Lung (tissue), 12 donors: Measurements from ENCODE around the gene IL36RN. TPM values are rescaled to one million over a fixed set of nuclear protein-coding genes. Genes with fewer than 3 reads are reported as not detected.

Experiments
- ATAC-seq: fragments of 200-7000 bp; cut with Tn5 transposase; one replicate; pipeline ENCODE4 v1.9.1; 2020; ENCODE audit warnings: moderate number of reproducible peaks; ENCODE audit not compliant: insufficient read depth, low FRiP score
- DNase-seq, 3 donors: peaks; one replicate each; pipeline ENCODE4 v3.0.0-alpha.2; 2013 to 2017
- H3K27ac ChIP-seq, 2 donors: one replicate each; pipeline ENCODE4 v1.5.1; 2013; ENCODE audit warnings: mild to moderate bottlenecking in 2 of 2, moderate library complexity in 2 of 2, control low read depth in 1 of 2, inconsistent platforms in 1 of 2, low read depth in 1 of 2, low read length in 1 of 2
- H3K27me3 ChIP-seq, 3 donors: one replicate each; pipeline ENCODE4 v1.5.1; 2013; ENCODE audit warnings: low read length in 2 of 3; ENCODE audit not compliant: control insufficient read depth in 3 of 3, insufficient read depth in 3 of 3
- H3K36me3 ChIP-seq, 4 donors: one replicate each; pipeline ENCODE4 v1.5.1; 2013; ENCODE audit warnings: low read length in 4 of 4, mild to moderate bottlenecking in 1 of 4, moderate library complexity in 1 of 4; ENCODE audit not compliant: control insufficient read depth in 4 of 4, insufficient read depth in 4 of 4
- H3K4me1 ChIP-seq, 5 donors: one replicate each; pipeline ENCODE4 v1.5.1; 2013; ENCODE audit warnings: low read length in 5 of 5, mild to moderate bottlenecking in 2 of 5, moderate library complexity in 1 of 5; ENCODE audit not compliant: control insufficient read depth in 5 of 5, insufficient read depth in 5 of 5
- H3K4me3 ChIP-seq: one replicate; pipeline ENCODE4 v1.5.1; 2013; ENCODE audit warnings: mild to moderate bottlenecking, control low read depth, moderate library complexity
- H3K9ac ChIP-seq, 2 donors: one replicate each; pipeline ENCODE4 v1.5.1; 2013; ENCODE audit warnings: low read length in 2 of 2, control low read depth in 1 of 2; ENCODE audit not compliant: insufficient read depth in 1 of 2
- H3K9me3 ChIP-seq, 4 donors: one replicate each; pipeline ENCODE4 v1.5.1; 2013; ENCODE audit warnings: low read length in 3 of 4, mild to moderate bottlenecking in 1 of 4, moderate library complexity in 1 of 4; ENCODE audit not compliant: control insufficient read depth in 4 of 4, insufficient read depth in 3 of 4
- CTCF ChIP-seq: IDR thresholded peaks from 2 replicates; pipeline ENCODE4 v1.5.1; 2012; ENCODE audit warnings: mild to moderate bottlenecking; ENCODE audit errors: control extremely low read depth, extremely low read depth
- WGBS, 2 donors: extraction: QIAGEN DNeasy Blood & Tissue Kit; methylation state at CpG; one replicate each; pipeline ENCODE4 v1.1.7; 2013; 5-methylcytosine and 5-hydroxymethylcytosine counted together
- polyA plus RNA-seq, 2 donors: library from polyadenylated mRNA; stranded (reverse); fragments of 200-250 nt; gene quantifications; one replicate each; pipeline ENCODE4 v1.2.1, GENCODE V29; 2013
- total RNA-seq, 2 donors: library from RNA; depleted of rRNA in 1 of 2; stranded (reverse); fragments of >200 nt in 1 of 2; gene quantifications; one replicate each; pipeline ENCODE4 v1.2.1, GENCODE V29; 2014 to 2021
- donor health status: control.
- donor health status: control.
- donor health status: Bipolar disorder and iron deficiency.
- donor health status: healthy.
- donor health status: DM: yes; HTN: yes; CAD: no.

IL36RN gene
- total and polyA plus RNA-seq, 4 donors: 0.01 to 0.09 TPM; not detected in 2

DNA sequence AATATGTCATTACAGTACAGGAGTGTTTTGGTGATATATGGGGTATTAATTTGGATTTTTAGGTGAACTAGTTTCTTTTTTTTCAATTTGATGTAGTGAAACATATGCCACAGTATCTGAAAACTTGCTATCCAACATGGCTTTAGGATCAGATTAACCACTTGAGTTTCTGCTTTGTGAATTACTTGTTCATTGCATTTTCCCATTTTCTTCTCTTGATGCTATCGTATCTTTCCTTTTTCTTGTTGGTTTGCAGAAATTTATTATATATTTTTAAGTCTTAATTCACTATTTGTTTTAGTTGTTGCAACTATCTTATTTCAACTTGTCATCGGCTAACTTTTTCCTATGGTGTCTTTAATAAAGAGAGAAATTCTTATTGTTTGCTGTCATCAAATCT lies 44.9 kb upstream of the IL36RN start:
- 94% methylated on average over 2 of the region's 2 CpGs for WGBS, 2 donors
- Histone ChIP-seq H3K9ac (no peak overlapping the region), H3K27me3 (no peaks in the 10 kb centered on the region), H3K27ac (no peak overlapping the region), H3K36me3 (no peaks in the 10 kb centered on the region), H3K4me3 (no peak overlapping the region), H3K4me1 (no peaks in the 10 kb centered on the region), H3K9me3 (no peaks in the 10 kb centered on the region)
- no peak for ATAC-seq
- no peak for TF ChIP-seq CTCF
- DNase-seq: no peak

GRCh38 chr2:113015042-113015441 lies 44.0 kb upstream of the IL36RN start:
- H3K9ac ChIP-seq: no peak overlapping the region
- ATAC-seq (no peak), DNase-seq (no peak)
- H3K9me3 ChIP-seq: no peaks in the 10 kb centered on the region
- no peak overlapping the region for H3K4me3 ChIP-seq
- 73 to 88% methylated on average over 1 of the region's 1 CpG for WGBS, 2 donors
- no peak for TF ChIP-seq CTCF
- H3K27ac ChIP-seq: no peak overlapping the region
- no peaks in the 10 kb centered on the region for H3K4me1 ChIP-seq
- no peaks in the 10 kb centered on the region for H3K36me3 ChIP-seq
- no peaks in the 10 kb centered on the region for H3K27me3 ChIP-seq

DNA sequence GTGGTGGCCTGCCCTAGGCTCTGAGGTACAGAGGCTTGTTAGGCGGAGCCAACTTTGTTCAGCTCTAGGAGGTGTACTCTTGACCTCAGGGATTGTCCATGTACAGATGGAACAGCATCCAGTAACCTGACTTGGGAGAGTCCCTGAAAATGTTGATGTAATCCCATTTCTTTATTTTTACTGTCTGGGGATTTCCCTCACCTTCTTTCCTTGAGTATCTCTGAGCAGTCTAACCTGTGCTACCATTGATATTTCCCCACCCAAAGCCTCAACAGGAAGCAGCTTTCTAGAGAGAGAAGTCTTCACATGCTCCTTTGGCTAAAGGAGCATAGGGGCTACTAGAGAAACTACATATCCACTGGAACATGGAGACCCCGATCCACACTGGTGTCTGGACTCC lies 43.3 kb upstream of the IL36RN start:
- no peak overlapping the region for H3K27ac ChIP-seq
- TF ChIP-seq CTCF: no peak
- no peak overlapping the region for H3K4me3 ChIP-seq
- H3K36me3 ChIP-seq: no peaks in the 10 kb centered on the region
- H3K9me3 ChIP-seq: no peaks in the 10 kb centered on the region
- no peak overlapping the region for H3K9ac ChIP-seq
- no peaks in the 10 kb centered on the region for H3K4me1 ChIP-seq
- ATAC-seq (no peak), DNase-seq (no peak)
- H3K27me3 ChIP-seq: no peaks in the 10 kb centered on the region
- 87 to 93% methylated on average over 2 of the region's 2 CpGs for WGBS, 2 donors

GRCh38 chr2:113018509-113018908 lies 40.5 kb upstream of the IL36RN start:
- Histone ChIP-seq H3K27ac (no peak overlapping the region), H3K4me3 (no peak overlapping the region), H3K4me1 (no peaks in the 10 kb centered on the region), H3K9me3 (no peaks in the 10 kb centered on the region), H3K9ac (no peak overlapping the region), H3K36me3 (no peaks in the 10 kb centered on the region), H3K27me3 (no peaks in the 10 kb centered on the region)
- WGBS, 2 donors: 79 to 80% methylated on average over 3 of the region's 3 CpGs
- ATAC-seq (no peak), DNase-seq (no peak)
- TF ChIP-seq CTCF: no peak
